ENCODE results near the gene FIGN. TPM values are rescaled to one million over a fixed set of nuclear protein-coding genes. Genes with fewer than 3 reads are reported as not detected.

FIGN gene
- polyA plus RNA-seq, 1 donor from 2014 or later, result 0.71 TPM

GRCh38 chr2:163591461-163591860 lies 144.3 kb downstream of the FIGN start:
- no peaks in the 10 kb centered on the region for H3K9me2 ChIP-seq (ENCODE audit: insufficient read depth, low read length)
- H3K27ac ChIP-seq (ENCODE audit: low read length), result no peak overlapping the region
- H2AFZ ChIP-seq (ENCODE audit: low read depth, low read length), result no peak overlapping the region
- peaks cover 13% of the 10 kb centered on the region for H3F3A ChIP-seq (ENCODE audit: insufficient read depth, low read length, poor library complexity, severe bottlenecking)
- no peaks in the 10 kb centered on the region for H3K27me3 ChIP-seq (ENCODE audit: insufficient read depth, low read depth, low read length)
- no peaks in the 10 kb centered on the region for H3K9me3 ChIP-seq (ENCODE audit: low read length)
- no peaks in the 10 kb centered on the region for H3K79me2 ChIP-seq (replicated peaks; ENCODE audit: insufficient read depth, low read length)
- H3K4me3 ChIP-seq (ENCODE audit: low read length), result no peak overlapping the region
- no peak for TF ChIP-seq REST (IDR thresholded peaks at IDR 0.05; ENCODE audit: borderline replicate concordance)
- TF ChIP-seq MXI1 (conservative IDR thresholded peaks at IDR 0.05; ENCODE audit: poor library complexity, severe bottlenecking), result no peak
- TF ChIP-seq EZH2 (IDR thresholded peaks at IDR 0.05; ENCODE audit: borderline replicate concordance, insufficient read depth, low read length, poor library complexity, severe bottlenecking), result no peak
- no peak for TF ChIP-seq SMC3 (conservative IDR thresholded peaks at IDR 0.05; ENCODE audit: poor library complexity)
- no peak for TF ChIP-seq CTCF (IDR thresholded peaks at IDR 0.05; ENCODE audit: poor library complexity, severe bottlenecking)
- no peak for TF ChIP-seq RAD21 (conservative IDR thresholded peaks at IDR 0.05)
- no peak for TF ChIP-seq EP300 (conservative IDR thresholded peaks at IDR 0.05; ENCODE audit: poor library complexity, severe bottlenecking)
- no peak for TF ChIP-seq TAF1 (IDR thresholded peaks at IDR 0.05; ENCODE audit: low read depth)
- no peak for TF ChIP-seq POLR2AphosphoS5 (IDR thresholded peaks at IDR 0.05)
- no peaks in the 10 kb centered on the region for H4K20me1 ChIP-seq (ENCODE audit: insufficient read depth)
- no peak overlapping the region for H3K9ac ChIP-seq (ENCODE audit: low read length)
- H3K4me2 ChIP-seq (ENCODE audit: low read length), result no peak overlapping the region
- no peaks in the 10 kb centered on the region for H3K36me3 ChIP-seq (ENCODE audit: insufficient read depth, low read length)

- Histone ChIP-seq H3F3A (ENCODE audit: insufficient read depth, low read length, poor library complexity, severe bottlenecking) (no peaks in the 10 kb centered on the region), H3K27ac (ENCODE audit: low read length) (no peak overlapping the region), H3K36me3 (ENCODE audit: insufficient read depth, low read length) (no peaks in the 10 kb centered on the region), H3K4me2 (ENCODE audit: low read length) (no peak overlapping the region), H3K9me3 (ENCODE audit: low read length) (no peaks in the 10 kb centered on the region), H3K9ac (ENCODE audit: low read length) (no peak overlapping the region), H2AFZ (ENCODE audit: low read depth, low read length) (no peak overlapping the region), H3K9me2 (ENCODE audit: insufficient read depth, low read length) (no peaks in the 10 kb centered on the region), H3K4me3 (ENCODE audit: low read length) (no peak overlapping the region), H4K20me1 (ENCODE audit: insufficient read depth) (no peaks in the 10 kb centered on the region), H3K79me2 (replicated peaks; ENCODE audit: insufficient read depth, low read length) (no peaks in the 10 kb centered on the region), H3K27me3 (ENCODE audit: insufficient read depth, low read depth, low read length) (no peaks in the 10 kb centered on the region)
- TF ChIP-seq POLR2AphosphoS5 (IDR thresholded peaks at IDR 0.05) (no peak), SMC3 (conservative IDR thresholded peaks at IDR 0.05; ENCODE audit: poor library complexity) (no peak), EZH2 (IDR thresholded peaks at IDR 0.05; ENCODE audit: borderline replicate concordance, insufficient read depth, low read length, poor library complexity, severe bottlenecking) (no peak), TAF1 (IDR thresholded peaks at IDR 0.05; ENCODE audit: low read depth) (no peak), RAD21 (conservative IDR thresholded peaks at IDR 0.05) (no peak), REST (IDR thresholded peaks at IDR 0.05; ENCODE audit: borderline replicate concordance) (no peak), MXI1 (conservative IDR thresholded peaks at IDR 0.05; ENCODE audit: poor library complexity, severe bottlenecking) (no peak), EP300 (conservative IDR thresholded peaks at IDR 0.05; ENCODE audit: poor library complexity, severe bottlenecking) (no peak), CTCF (IDR thresholded peaks at IDR 0.05; ENCODE audit: poor library complexity, severe bottlenecking) (no peak)
These were observed 155.1 kb downstream of the FIGN start for GRCh38 chr2:163580757-163581156.
